Parathyroid adenoma (tissue), 2 donors: ENCODE data around the gene SEMA5B.

Source experiments
- H2AFZ ChIP-seq: fragments of 300-600 bp; sonication (generic); one replicate; pipeline ENCODE4 v1.7.0; 2017; ENCODE audit warnings: antibody characterized with exemption, mild to moderate bottlenecking
- H3K27ac ChIP-seq: fragments of 300-600 bp; sonication (generic); one replicate; pipeline ENCODE4 v1.7.0; 2017
- H3K27me3 ChIP-seq: fragments of 300-600 bp; sonication (generic); one replicate; pipeline ENCODE4 v1.7.0; 2017; ENCODE audit warnings: low read length; ENCODE audit not compliant: control insufficient read depth, insufficient read depth
- H3K36me3 ChIP-seq: fragments of 300-600 bp; sonication (generic); one replicate; pipeline ENCODE4 v1.7.0; 2017; ENCODE audit warnings: low read length; ENCODE audit not compliant: control insufficient read depth, insufficient read depth
- H3K4me1 ChIP-seq: fragments of 300-600 bp; sonication (generic); one replicate; pipeline ENCODE4 v1.7.0; 2017; ENCODE audit warnings: control low read depth
- H3K4me2 ChIP-seq: fragments of 300-600 bp; sonication (generic); one replicate; pipeline ENCODE4 v1.7.0; 2017; ENCODE audit warnings: low read length
- H3K4me3 ChIP-seq: fragments of 300-600 bp; sonication (generic); one replicate; pipeline ENCODE4 v1.7.0; 2017; ENCODE audit warnings: low read depth, low read length
- H3K79me2 ChIP-seq: fragments of 300-600 bp; sonication (generic); one replicate; pipeline ENCODE4 v1.7.0; 2017; ENCODE audit warnings: control low read depth
- H3K9ac ChIP-seq: fragments of 300-600 bp; sonication (generic); one replicate; pipeline ENCODE4 v1.7.0; 2017; ENCODE audit warnings: mild to moderate bottlenecking
- H3K9me3 ChIP-seq: fragments of 300-600 bp; sonication (generic); one replicate; pipeline ENCODE4 v1.7.0; 2017; ENCODE audit warnings: low read length; ENCODE audit not compliant: control insufficient read depth
- CTCF ChIP-seq: fragments of 300-600 bp; sonication (generic); IDR thresholded peaks from one replicate; pipeline ENCODE4 v1.7.0; 2017; ENCODE audit warnings: antibody characterized with exemption, mild to moderate bottlenecking
- donor health status: primary hyperparathyroidism.

The SEMA5B gene

GRCh38 chr3:122974764-122975162 is 52.8 kb downstream of the SEMA5B start:
- H3K4me2 ChIP-seq: no peak overlapping the region
- H3K9me3 ChIP-seq: no peaks in the 10 kb centered on the region
- H3K27me3 ChIP-seq: no peaks in the 10 kb centered on the region
- H3K36me3 ChIP-seq: no peaks in the 10 kb centered on the region
- H2AFZ ChIP-seq: no peak overlapping the region
- no peak for TF ChIP-seq CTCF
- H3K9ac ChIP-seq: no peak overlapping the region
- no peak overlapping the region for H3K4me3 ChIP-seq
- no peak overlapping the region for H3K27ac ChIP-seq
- peaks cover 6% of the 10 kb centered on the region for H3K4me1 ChIP-seq
- H3K79me2 ChIP-seq: no peaks in the 10 kb centered on the region

GRCh38 chr3:122973893-122974615 is 53.5 kb downstream of the SEMA5B start:
- Histone ChIP-seq H3K36me3 (no peaks in the 10 kb centered on the region), H3K4me3 (no peak overlapping the region), H2AFZ (no peak overlapping the region), H3K4me1 (peaks cover 6% of the 10 kb centered on the region), H3K9ac (no peak overlapping the region), H3K27ac (no peak overlapping the region), H3K9me3 (no peaks in the 10 kb centered on the region), H3K27me3 (no peaks in the 10 kb centered on the region), H3K4me2 (no peak overlapping the region), H3K79me2 (no peaks in the 10 kb centered on the region)
- no peak for TF ChIP-seq CTCF

GRCh38 chr3:122972141-122972540 is 55.4 kb downstream of the SEMA5B start:
- H3K36me3 ChIP-seq: no peaks in the 10 kb centered on the region

GRCh38 chr3:122969585-122970469 is 57.7 kb downstream of the SEMA5B start:
- H3K4me1 ChIP-seq: no peaks in the 10 kb centered on the region
- H3K27ac ChIP-seq: no peak overlapping the region
- H3K36me3 ChIP-seq: no peaks in the 10 kb centered on the region
- no peaks in the 10 kb centered on the region for H3K27me3 ChIP-seq
- H3K4me3 ChIP-seq: no peak overlapping the region
- TF ChIP-seq CTCF: no peak
- no peaks in the 10 kb centered on the region for H3K79me2 ChIP-seq
- H3K9ac ChIP-seq: no peak overlapping the region
- H3K9me3 ChIP-seq: no peaks in the 10 kb centered on the region
- no peak overlapping the region for H3K4me2 ChIP-seq
- H2AFZ ChIP-seq: no peak overlapping the region

More at GRCh38 chr3:122972141-122972540, 55.4 kb downstream of the SEMA5B start:
- H3K4me3 ChIP-seq: no peak overlapping the region
- no peaks in the 10 kb centered on the region for H3K79me2 ChIP-seq
- H3K27ac ChIP-seq: no peak overlapping the region
- no peak overlapping the region for H2AFZ ChIP-seq
- no peaks in the 10 kb centered on the region for H3K9me3 ChIP-seq
- H3K4me1 ChIP-seq: peaks cover 6% of the 10 kb centered on the region
- no peak for TF ChIP-seq CTCF
- H3K9ac ChIP-seq: no peak overlapping the region
- H3K27me3 ChIP-seq: no peaks in the 10 kb centered on the region
- H3K4me2 ChIP-seq: no peak overlapping the region
